H9 (cell line): ENCODE data around the gene ATAT1. TPM values are rescaled to one million over a fixed set of nuclear protein-coding genes. Genes with fewer than 3 reads are reported as not detected.
A peak's percentile ranks its signal among the peaks of the same experiment; 100 is the strongest.

Experiments used
- DNase-seq: peaks from one replicate; pipeline ENCODE4 v3.0.0-alpha.2; 2017
- H2AFZ ChIP-seq: one replicate; pipeline ENCODE4 v1.6.1; 2013; ENCODE audit warnings: mild to moderate bottlenecking, low read length, control low read depth, moderate library complexity
- H2AK5ac ChIP-seq: 2 replicates; pipeline ENCODE4 v1.6.1; 2013; ENCODE audit warnings: low read length, control low read depth, mixed read lengths; ENCODE audit not compliant: insufficient read length
- H2BK120ac ChIP-seq: one replicate; pipeline ENCODE4 v1.6.1; 2013; ENCODE audit warnings: low read depth, mild to moderate bottlenecking, low read length, control low read depth, inconsistent platforms; ENCODE audit not compliant: poor library complexity, severe bottlenecking
- H2BK12ac ChIP-seq: 2 replicates; pipeline ENCODE4 v1.6.1; 2013; ENCODE audit warnings: low read length, control low read depth, mixed read lengths, low read depth; ENCODE audit not compliant: insufficient read length
- H2BK15ac ChIP-seq: 2 replicates; pipeline ENCODE4 v1.6.1; 2013; ENCODE audit warnings: low read depth, low read length, control low read depth
- H2BK20ac ChIP-seq: one replicate; pipeline ENCODE4 v1.6.1; 2013; ENCODE audit warnings: low read depth, mild to moderate bottlenecking, low read length, control low read depth, inconsistent platforms; ENCODE audit not compliant: poor library complexity, severe bottlenecking
- H2BK5ac ChIP-seq: 2 replicates; pipeline ENCODE4 v1.6.1; 2013; ENCODE audit warnings: low read length, control low read depth, mixed read lengths; ENCODE audit not compliant: insufficient read length
- H3K14ac ChIP-seq: 2 replicates; pipeline ENCODE4 v1.6.1; 2013; ENCODE audit warnings: low read length, control low read depth; ENCODE audit not compliant: insufficient read depth
- H3K18ac ChIP-seq: 2 replicates; pipeline ENCODE4 v1.6.1; 2013; ENCODE audit warnings: low read depth, mild to moderate bottlenecking, mixed read lengths, low read length, control low read depth; ENCODE audit not compliant: insufficient read length
- H3K23ac ChIP-seq: 2 replicates; pipeline ENCODE4 v1.6.1; 2013; ENCODE audit warnings: low read length, control low read depth, mixed read lengths, low read depth; ENCODE audit not compliant: insufficient read length
- H3K23me2 ChIP-seq: 2 replicates; pipeline ENCODE4 v1.6.1; 2013; ENCODE audit warnings: low read depth, mild to moderate bottlenecking, mixed read lengths, low read length, control low read depth; ENCODE audit not compliant: insufficient read length, poor library complexity, severe bottlenecking
- H3K27ac ChIP-seq: 2 replicates; pipeline ENCODE4 v1.5.1; 2013; ENCODE audit warnings: low read length, control low read depth, mixed read lengths, low read depth; ENCODE audit not compliant: insufficient read length
- H3K27me3 ChIP-seq: 2 replicates; pipeline ENCODE4 v1.6.1; 2013; ENCODE audit warnings: low read length, control low read depth, inconsistent platforms; ENCODE audit not compliant: insufficient read depth
- H3K4ac ChIP-seq: 2 replicates; pipeline ENCODE4 v1.6.1; 2013; ENCODE audit warnings: low read depth, mild to moderate bottlenecking, control low read depth, inconsistent platforms, low read length, moderate library complexity
- H3K4me1 ChIP-seq: 2 replicates; pipeline ENCODE4 v1.6.1; 2013; ENCODE audit warnings: low read length, control low read depth, inconsistent platforms; ENCODE audit not compliant: insufficient read depth
- H3K4me2 ChIP-seq: 2 replicates; pipeline ENCODE4 v1.6.1; 2013; ENCODE audit warnings: low read length, control low read depth, mixed read lengths; ENCODE audit not compliant: insufficient read length, insufficient read depth
- H3K56ac ChIP-seq: 2 replicates; pipeline ENCODE4 v1.6.1; 2013; ENCODE audit warnings: low read depth, mild to moderate bottlenecking, mixed read lengths, low read length, control low read depth; ENCODE audit not compliant: insufficient read length
- H3K79me1 ChIP-seq: 2 replicates; pipeline ENCODE4 v1.6.1; 2013; ENCODE audit warnings: low read depth, mild to moderate bottlenecking, moderate library complexity, low read length, control low read depth, inconsistent platforms; ENCODE audit not compliant: insufficient read depth, poor library complexity, severe bottlenecking
- H3K79me2 ChIP-seq: 2 replicates; pipeline ENCODE4 v1.6.1; 2013; ENCODE audit warnings: low read length, control low read depth, inconsistent platforms; ENCODE audit not compliant: insufficient read depth
- H3K9ac ChIP-seq: 2 replicates; pipeline ENCODE4 v1.6.1; 2013; ENCODE audit warnings: low read length, control low read depth, mixed read lengths; ENCODE audit not compliant: insufficient read length; ENCODE audit errors: extremely low read depth
- H3K9me3 ChIP-seq: one replicate; pipeline ENCODE4 v1.6.1; 2013; ENCODE audit warnings: low read depth, low read length, inconsistent platforms; ENCODE audit not compliant: control insufficient read depth
- H3T11ph ChIP-seq: one replicate; pipeline ENCODE4 v1.6.1; 2013; ENCODE audit warnings: mild to moderate bottlenecking, low read length, control low read depth, inconsistent platforms
- H4K20me1 ChIP-seq: one replicate; pipeline ENCODE4 v1.6.1; 2013; ENCODE audit not compliant: control insufficient read depth, insufficient read length, insufficient read depth
- H4K5ac ChIP-seq: 2 replicates; pipeline ENCODE4 v1.6.1; 2013; ENCODE audit warnings: low read depth, mild to moderate bottlenecking, mixed read lengths, low read length, control low read depth; ENCODE audit not compliant: insufficient read length
- H4K8ac ChIP-seq: replicated peaks from 2 replicates; pipeline ENCODE4 v1.6.1; 2013; ENCODE audit warnings: low read length, control low read depth, mixed read lengths, low read depth; ENCODE audit not compliant: insufficient read length
- H4K91ac ChIP-seq: 2 replicates; pipeline ENCODE4 v1.6.1; 2013; ENCODE audit warnings: low read depth, mild to moderate bottlenecking, moderate library complexity, mixed read lengths, low read length, control low read depth; ENCODE audit not compliant: insufficient read length
- H3K27ac Mint-ChIP-seq, 3 experiments: 2 replicates in 2 of 3; 3 replicates in 1 of 3; pipeline ENCODE4 v1.8.0; 2020 to 2021; ENCODE audit warnings: mixed read lengths in 3 of 3, mild to moderate bottlenecking in 1 of 3, moderate library complexity in 1 of 3
- H3K27me3 Mint-ChIP-seq: 2 replicates; pipeline ENCODE4 v1.8.0; 2021; ENCODE audit warnings: low read depth, mild to moderate bottlenecking, moderate library complexity, mixed read lengths
- H3K36me3 Mint-ChIP-seq, 3 experiments: 2 replicates in 2 of 3; 3 replicates in 1 of 3; pipeline ENCODE4 v1.8.0; 2020 to 2021; ENCODE audit warnings: low read depth in 3 of 3, mixed read lengths in 3 of 3; ENCODE audit not compliant: insufficient read depth in 1 of 3
- H3K4me1 Mint-ChIP-seq, 2 experiments: 2 replicates each; pipeline ENCODE4 v1.8.0; 2020; ENCODE audit warnings: mixed read lengths in 2 of 2
- H3K4me3 Mint-ChIP-seq, 2 experiments: 2 replicates in 1 of 2; 3 replicates in 1 of 2; pipeline ENCODE4 v1.8.0; 2020 to 2021; ENCODE audit warnings: mild to moderate bottlenecking in 2 of 2, mixed read lengths in 2 of 2, moderate library complexity in 1 of 2
- H3K9me3 Mint-ChIP-seq, 2 experiments: 2 replicates in 1 of 2; 3 replicates in 1 of 2; pipeline ENCODE4 v1.8.0; 2020; ENCODE audit warnings: mild to moderate bottlenecking in 2 of 2, mixed read lengths in 2 of 2, moderate library complexity in 1 of 2
- CTCF ChIP-seq: fragments of 200-600 bp; sonication (generic); conservative IDR thresholded peaks from 3 replicates; pipeline ENCODE4 v1.8.0; 2021; ENCODE audit warnings: antibody characterized with exemption, mild to moderate bottlenecking
- WGBS: extraction: QIAGEN DNeasy Blood & Tissue Kit; methylation state at CpG from one replicate; pipeline ENCODE4 v1.1.7; 2013; ENCODE audit warnings: missing lambda C conversion rate, low lambda C conversion rate, mixed read lengths; ENCODE audit not compliant: insufficient read length; ENCODE audit errors: extremely low coverage; 5-methylcytosine and 5-hydroxymethylcytosine counted together
- total RNA-seq: library from RNA; stranded (reverse); gene quantifications from 2 replicates; pipeline ENCODE4 v1.2.1, GENCODE V29; 2021

ATAT1 gene
- total RNA-seq, 1 experiment from 2014 or later = 20.1 TPM

DNA sequence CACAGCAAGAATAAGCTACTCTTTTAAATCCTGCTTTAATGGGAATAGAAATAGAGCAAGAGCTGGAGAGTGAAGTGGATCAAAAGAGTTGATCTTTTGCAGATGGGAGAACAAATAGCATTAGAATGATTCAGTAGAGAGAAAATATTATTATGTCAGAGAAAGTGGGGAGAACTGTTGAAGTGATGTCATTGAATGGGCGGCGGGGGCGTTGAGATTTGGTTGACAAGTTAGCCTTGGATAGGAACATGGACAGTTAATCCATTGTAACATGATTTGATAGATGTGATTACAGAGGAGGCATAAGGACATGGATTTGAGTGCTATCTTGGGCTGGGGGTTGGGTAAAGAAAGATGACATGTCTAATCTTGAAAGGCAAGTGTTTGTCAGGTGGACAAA lies 9.2 kb downstream of the ATAT1 start:
- H3K18ac ChIP-seq = no peak overlapping the region
- no peak overlapping the region for H4K91ac ChIP-seq
- TF ChIP-seq CTCF = no peak
- Mint-ChIP-seq H3K36me3 (peaks cover 29 to 66% (median 52%) of the 10 kb centered on the region in 3 experiments; a peak in 6 of 7 replicates), H3K9me3 (no peaks in the 10 kb centered on the region; a peak in 1 of 5 replicates), H3K27me3 (no peaks in the 10 kb centered on the region), H3K27ac (0 out of 7 replicates have a peak overlapping the region, but pooled peaks of 1 of the 3 experiments have one; percentile 14), H3K4me3 (no peak overlapping the region), H3K4me1 (no peaks in the 10 kb centered on the region)
- no peak for DNase-seq
- WGBS = no CpG with 5 or more reads among the region's 3 CpGs
- no peaks in the 10 kb centered on the region for H3K9me3 ChIP-seq
- no peak overlapping the region for H3K9ac ChIP-seq
- H3K4me1 ChIP-seq = no peaks in the 10 kb centered on the region
- H3K14ac ChIP-seq = no peak overlapping the region
- H3K79me2 ChIP-seq = no peaks in the 10 kb centered on the region
- H3T11ph ChIP-seq = no peak overlapping the region
- no peaks in the 10 kb centered on the region for H3K27me3 ChIP-seq
- no peaks in the 10 kb centered on the region for H3K23me2 ChIP-seq
- no peaks in the 10 kb centered on the region for H3K79me1 ChIP-seq
- no peak overlapping the region for H4K5ac ChIP-seq
- H2BK15ac ChIP-seq = no peak overlapping the region
- no peak overlapping the region for H2BK5ac ChIP-seq
- H3K23ac ChIP-seq = no peak overlapping the region
- no peak overlapping the region for H2AK5ac ChIP-seq
- no peak overlapping the region for H4K8ac ChIP-seq
- H3K27ac ChIP-seq = no peak overlapping the region
- H3K4ac ChIP-seq = no peak overlapping the region
- H3K56ac ChIP-seq = no peak overlapping the region
- no peak overlapping the region for H2AFZ ChIP-seq
- H2BK120ac ChIP-seq = no peak overlapping the region
- no peak overlapping the region for H3K4me2 ChIP-seq
- no peaks in the 10 kb centered on the region for H4K20me1 ChIP-seq
- H2BK12ac ChIP-seq = no peak overlapping the region
- no peak overlapping the region for H2BK20ac ChIP-seq
